Skin epidermis (tissue), 12 donors: ENCODE data around the gene CDR2.
"Not testable (repeated sequence)": the region's sequence is repeated elsewhere in the genome, so short reads cannot be mapped to it uniquely, and the experiment has no call there.

ENCODE experiments used
- H3K27ac ChIP-seq, 21 experiments: fragments of 200-600 bp; sonication (generic) in 11 of 21; one replicate each; pipeline ENCODE4 v1.5.0; 2020; ENCODE audit warnings: mild to moderate bottlenecking in 3 of 21, inconsistent platforms in 2 of 21, moderate library complexity in 2 of 21
- H3K4me3 ChIP-seq, 7 experiments: fragments of 200-600 bp; sonication (generic) in 2 of 7; one replicate each; pipeline ENCODE4 v1.5.0; 2020; ENCODE audit warnings: inconsistent platforms in 2 of 7, mild to moderate bottlenecking in 2 of 7, moderate library complexity in 1 of 7

Gene CDR2

GRCh38 chr16:22374311-22375116, at the start of gene CDR2:
TSS of gene CDR2 (minus strand) at chr16:22374619. CDS start at chr16:22374309, 310 bp downstream.
- H3K4me3 ChIP-seq = peak within 1 kb of the TSS; percentile 63 to 95 (median 72)
- peak within 1 kb of the TSS; percentile 61 to 90 (median 85) for H3K27ac ChIP-seq

GRCh38 chr16:22423716-22424115, 49.3 kb upstream of the CDR2 start:
- Histone ChIP-seq H3K27ac (peak overlapping the region in 3 of 21 experiments; percentile 73 to 83 (median 76)), H3K4me3 (no peak overlapping the region)

DNA sequence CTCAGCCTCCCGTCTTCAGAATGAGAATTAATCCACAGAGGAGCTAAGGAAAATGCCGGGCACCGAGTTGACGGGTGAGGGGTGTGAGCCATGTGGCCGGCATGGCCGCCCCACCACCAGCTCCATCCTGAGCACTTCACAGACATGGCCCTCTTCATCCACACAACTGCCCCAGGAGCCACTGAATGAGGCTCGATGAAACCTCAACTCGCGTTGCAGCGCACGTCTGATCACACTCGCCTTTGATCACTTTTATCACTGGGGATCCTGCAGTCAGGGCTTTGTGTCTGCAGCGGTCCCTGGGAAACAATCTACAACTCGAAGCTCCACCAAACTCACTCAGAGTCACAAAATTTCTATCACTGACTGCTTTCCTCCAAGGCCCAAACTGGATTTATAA, 46.7 kb upstream of the CDR2 start:
- no peak overlapping the region for H3K27ac ChIP-seq
- H3K4me3 ChIP-seq = no peak overlapping the region

DNA sequence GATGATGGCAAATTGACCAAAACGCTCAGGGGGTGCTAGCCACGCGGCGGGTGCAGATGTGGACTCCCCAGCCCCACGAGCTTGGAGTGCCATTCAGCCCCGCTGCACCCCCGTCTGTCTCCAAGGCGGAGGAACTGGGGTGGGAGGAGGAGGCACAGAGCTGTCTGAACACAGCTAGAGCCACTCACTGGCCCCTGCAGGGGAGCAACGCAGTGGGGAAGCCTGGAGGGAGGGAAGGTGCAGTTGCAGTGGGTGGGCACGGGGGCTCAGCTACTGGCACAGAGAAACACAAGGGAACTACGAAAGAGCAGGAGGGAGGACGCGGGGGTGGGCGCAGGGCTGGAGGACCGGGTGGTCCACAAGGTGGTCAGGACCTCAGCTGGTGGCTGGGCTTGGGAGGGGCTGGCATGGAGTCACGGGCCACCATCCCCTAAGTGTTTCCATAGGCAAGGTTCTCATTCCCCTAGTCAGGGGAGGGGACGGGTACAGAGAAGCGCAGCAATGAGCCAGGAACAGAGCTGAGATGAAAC, 46.3 kb upstream of the CDR2 start:
- H3K4me3 ChIP-seq = no peak overlapping the region

DNA sequence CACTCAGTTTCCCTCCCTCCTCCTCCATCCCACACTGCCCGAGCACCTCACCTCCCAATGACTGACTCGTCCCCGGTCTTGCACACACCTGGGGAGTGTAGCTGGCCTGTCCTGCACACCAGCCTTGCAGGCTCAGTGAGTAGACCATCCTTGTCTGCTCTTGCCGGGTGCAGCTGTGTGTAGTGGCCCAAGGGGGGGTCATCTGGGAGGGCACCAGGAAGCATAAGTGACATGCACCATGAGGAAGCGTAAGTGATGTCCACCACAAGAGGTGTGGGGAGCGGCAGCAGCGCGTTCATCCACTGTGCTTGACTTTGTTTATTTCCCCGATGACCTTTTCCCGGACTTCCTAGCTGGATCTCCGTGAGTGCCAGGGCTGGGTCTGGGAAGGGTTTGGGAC, 45.5 kb upstream of the CDR2 start:
- no peak overlapping the region for H3K4me3 ChIP-seq
- H3K27ac ChIP-seq = no peak overlapping the region

More for the DNA sequence above, 46.3 kb upstream of the CDR2 start:
- no peak overlapping the region for H3K27ac ChIP-seq

DNA sequence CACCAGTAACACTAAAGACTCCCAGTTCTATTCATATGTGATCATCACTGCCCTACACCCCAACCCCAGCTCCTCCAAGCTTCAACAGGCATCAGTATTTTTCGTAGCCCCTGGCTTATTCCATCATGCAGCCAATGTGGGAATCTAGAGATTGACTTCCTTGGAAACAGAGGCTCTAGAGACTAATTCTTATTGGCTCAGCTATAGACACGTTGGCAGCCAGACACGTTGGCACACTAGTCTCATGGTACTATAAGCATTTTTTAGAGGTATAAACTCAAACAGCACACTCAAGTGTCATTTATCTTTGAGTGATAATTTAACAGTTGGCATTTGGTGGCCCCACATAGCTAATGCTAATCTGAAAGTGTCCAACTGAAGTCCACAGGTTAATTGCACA, 44.4 kb upstream of the CDR2 start:
- Histone ChIP-seq H3K4me3 (no peak overlapping the region), H3K27ac (no peak overlapping the region)

DNA sequence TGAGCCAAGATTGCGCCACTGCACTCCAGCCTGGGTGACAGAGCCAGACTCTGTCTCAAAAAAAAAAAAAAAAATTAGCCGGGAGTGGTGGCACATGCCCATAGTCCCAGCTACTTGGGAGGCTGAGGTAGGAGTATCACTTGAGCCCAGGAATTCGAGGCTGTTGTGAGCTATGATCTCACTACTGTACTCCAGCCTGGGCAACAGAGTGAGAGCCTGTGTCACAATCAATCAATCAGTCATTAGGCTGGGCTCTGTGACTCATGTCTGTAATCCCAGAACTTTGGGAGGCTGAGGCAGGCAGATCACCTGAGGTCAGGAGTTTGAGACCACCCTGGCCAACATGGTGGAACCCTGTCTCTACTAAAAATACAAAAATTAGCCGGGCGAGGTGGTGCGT, 43.4 kb upstream of the CDR2 start:
- not testable (repeated sequence) for H3K27ac ChIP-seq, H3K4me3 ChIP-seq

DNA sequence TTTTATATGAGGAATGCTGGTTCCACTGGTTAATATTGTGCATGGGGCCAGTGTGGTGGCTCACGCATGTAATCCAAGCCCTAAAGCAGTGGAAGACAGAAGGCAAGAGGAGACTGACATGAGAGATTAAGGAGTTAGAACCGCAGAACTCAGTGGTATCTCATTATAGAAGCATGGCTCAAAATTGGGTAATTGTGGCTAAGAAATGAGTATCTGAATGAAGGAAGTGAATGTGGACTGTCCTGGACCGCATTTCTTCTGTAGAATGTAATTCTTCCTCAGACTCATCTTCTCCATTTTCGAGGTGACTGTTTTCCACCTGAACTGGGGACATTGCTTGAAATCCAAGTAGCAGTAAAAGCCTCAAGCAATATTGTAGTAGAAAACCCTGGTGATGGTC, 42.6 kb upstream of the CDR2 start:
- no peak overlapping the region for H3K27ac ChIP-seq
- H3K4me3 ChIP-seq = no peak overlapping the region

GRCh38 chr16:22413819-22414218, 39.4 kb upstream of the CDR2 start:
- Histone ChIP-seq H3K27ac (no peak overlapping the region), H3K4me3 (no peak overlapping the region)

DNA sequence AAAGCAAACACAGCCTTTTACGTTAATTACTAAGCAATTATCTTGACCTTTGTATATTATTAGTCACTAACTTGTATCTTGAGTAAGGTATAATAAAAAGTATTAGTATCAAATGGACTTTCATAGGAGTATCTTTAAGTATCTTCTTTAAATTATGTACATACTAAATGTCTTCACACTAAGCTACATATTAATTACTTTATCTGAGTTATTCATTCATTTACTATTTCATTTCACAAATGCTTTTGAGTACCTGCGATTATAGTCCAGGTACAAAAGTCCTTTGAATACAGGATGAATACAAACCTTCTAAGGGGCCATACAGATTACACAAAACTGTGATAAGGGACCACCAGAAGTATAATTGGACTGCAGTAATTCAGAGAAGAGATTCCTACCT, 33.1 kb upstream of the CDR2 start:
- no peak overlapping the region for H3K4me3 ChIP-seq
- no peak overlapping the region for H3K27ac ChIP-seq

- no peak overlapping the region for H3K4me3 ChIP-seq
- H3K27ac ChIP-seq = no peak overlapping the region
Measured at GRCh38 chr16:22402191-22402590, 27.8 kb upstream of the CDR2 start.

- no peak overlapping the region for H3K27ac ChIP-seq
- no peak overlapping the region for H3K4me3 ChIP-seq
Measured at GRCh38 chr16:22400900-22401299, 26.5 kb upstream of the CDR2 start.

DNA sequence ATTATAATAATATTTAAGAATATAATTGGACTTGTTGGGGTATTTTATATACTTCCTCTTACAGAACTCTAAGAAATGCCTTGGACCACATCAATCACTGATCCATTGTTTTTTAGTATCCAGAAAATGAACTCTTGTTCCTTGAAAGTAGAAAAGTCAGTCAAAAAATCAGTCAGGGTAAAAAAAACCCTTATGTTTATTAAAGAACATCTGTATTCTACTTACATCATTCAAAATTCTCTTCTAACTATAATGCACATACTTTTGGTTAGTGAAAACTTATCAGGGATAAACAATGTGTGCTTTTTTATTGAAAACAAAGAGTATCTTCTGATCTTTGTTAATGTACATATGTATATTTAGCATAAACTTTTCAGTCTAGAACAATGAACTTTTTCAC, 23.5 kb upstream of the CDR2 start:
- no peak overlapping the region for H3K27ac ChIP-seq
- no peak overlapping the region for H3K4me3 ChIP-seq

GRCh38 chr16:22397464-22397863, 23.0 kb upstream of the CDR2 start:
- Histone ChIP-seq H3K27ac (no peak overlapping the region), H3K4me3 (no peak overlapping the region)

GRCh38 chr16:22395960-22396359, 21.5 kb upstream of the CDR2 start:
- no peak overlapping the region for H3K27ac ChIP-seq
- H3K4me3 ChIP-seq = no peak overlapping the region

- Histone ChIP-seq H3K4me3 (no peak overlapping the region), H3K27ac (no peak overlapping the region)
Measured at GRCh38 chr16:22394121-22394520, 19.7 kb upstream of the CDR2 start.

- H3K4me3 ChIP-seq = no peak overlapping the region
- H3K27ac ChIP-seq = no peak overlapping the region
Measured at GRCh38 chr16:22388101-22388644, 13.8 kb upstream of the CDR2 start.

DNA sequence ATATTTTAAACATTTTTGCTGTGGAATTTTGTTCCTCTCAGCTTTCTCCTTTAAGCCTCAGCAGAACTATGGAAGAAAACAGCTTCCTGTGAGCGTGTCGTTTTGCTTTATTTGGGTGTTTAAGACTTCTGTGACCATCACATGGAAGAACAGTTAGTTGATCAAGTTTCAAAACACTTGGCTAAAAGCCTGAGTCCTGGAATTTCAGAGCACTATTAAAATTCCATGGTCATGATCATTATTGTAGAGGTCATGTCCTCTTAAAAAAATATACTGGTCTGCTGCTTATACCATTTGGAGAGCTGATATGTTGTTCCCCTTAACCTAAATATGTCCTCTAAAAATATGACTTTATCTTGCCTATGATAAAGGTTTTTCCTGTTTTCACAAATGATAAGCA, 12.6 kb upstream of the CDR2 start:
- H3K27ac ChIP-seq = no peak overlapping the region
- no peak overlapping the region for H3K4me3 ChIP-seq

DNA sequence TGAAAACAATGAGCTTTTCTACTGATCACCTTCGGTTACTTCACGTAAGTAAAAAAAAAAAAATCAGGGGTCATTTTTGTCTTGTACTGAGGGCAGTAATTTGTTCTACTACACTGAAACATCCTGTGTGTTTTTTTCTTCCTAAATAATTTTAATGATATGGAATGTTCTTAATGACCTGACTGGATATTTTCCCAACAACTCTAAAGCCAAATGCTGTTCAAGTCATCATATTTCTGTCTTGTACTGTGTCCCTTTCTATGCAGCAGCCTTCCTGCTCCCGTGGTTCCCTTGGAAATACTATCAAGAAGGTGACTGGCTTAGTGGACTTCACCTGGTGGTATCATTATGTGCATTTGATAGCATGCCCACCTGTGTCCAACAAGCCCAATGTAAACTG, 10.8 kb upstream of the CDR2 start:
- H3K4me3 ChIP-seq = no peak overlapping the region
- H3K27ac ChIP-seq = no peak overlapping the region

DNA sequence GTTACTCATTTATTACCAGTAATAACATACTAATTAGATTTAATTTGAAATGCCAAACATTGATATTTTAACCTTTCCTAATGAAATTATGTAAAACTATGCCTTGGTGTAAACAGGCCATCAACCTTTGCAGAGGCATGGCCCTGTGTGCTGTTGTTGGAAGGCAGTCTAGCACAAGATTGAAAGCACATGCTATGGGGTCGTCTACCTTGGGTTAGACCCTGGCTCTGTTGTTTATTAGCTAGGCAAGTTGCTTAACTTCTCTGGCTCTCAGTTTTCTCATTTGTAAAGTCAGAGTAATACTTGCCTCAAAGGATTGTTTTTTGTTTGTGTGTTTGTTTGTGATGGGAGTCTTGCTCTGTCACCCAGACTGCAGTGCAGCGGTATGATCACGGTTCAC, 9.4 kb upstream of the CDR2 start:
- Histone ChIP-seq H3K27ac (no peak overlapping the region), H3K4me3 (no peak overlapping the region)

- H3K27ac ChIP-seq = peak overlapping the region in 5 of 21 experiments; percentile 32 to 56 (median 43)
- H3K4me3 ChIP-seq = no peak overlapping the region
Measured at GRCh38 chr16:22381392-22381791, 7.0 kb upstream of the CDR2 start.
